Ectodermal cell (in vitro differentiated cells): ENCODE data around the gene FBXW4.

ENCODE experiments used
- H3K27ac ChIP-seq: 2 replicates; pipeline ENCODE4 v1.7.0; 2013; ENCODE audit warnings: mild to moderate bottlenecking, low read depth, low read length; ENCODE audit not compliant: insufficient read depth, poor library complexity, severe bottlenecking
- H3K27me3 ChIP-seq: 2 replicates; pipeline ENCODE4 v1.7.0; 2013; ENCODE audit warnings: mild to moderate bottlenecking, low read length; ENCODE audit not compliant: insufficient read depth, control insufficient read depth, poor library complexity, severe bottlenecking
- H3K36me3 ChIP-seq: one replicate; pipeline ENCODE4 v1.7.0; 2013; ENCODE audit warnings: low read length; ENCODE audit not compliant: control insufficient read depth, insufficient read depth
- H3K4me1 ChIP-seq: one replicate; pipeline ENCODE4 v1.7.0; 2013; ENCODE audit warnings: low read length; ENCODE audit not compliant: control insufficient read depth, insufficient read depth
- H3K4me3 ChIP-seq: 2 replicates; pipeline ENCODE4 v1.7.0; 2013; ENCODE audit warnings: low read depth, low read length, control low read depth; ENCODE audit not compliant: insufficient read depth
- H3K9me3 ChIP-seq: 2 replicates; pipeline ENCODE4 v1.7.0; 2013; ENCODE audit warnings: mild to moderate bottlenecking, low read length, moderate library complexity; ENCODE audit not compliant: control insufficient read depth
- WGBS, 2 experiments: methylation state at CpG; one replicate each; pipeline ENCODE4 v1.1.7; 2013; ENCODE audit warnings: missing lambda C conversion rate in 2 of 2; 5-methylcytosine and 5-hydroxymethylcytosine counted together

The FBXW4 gene

DNA sequence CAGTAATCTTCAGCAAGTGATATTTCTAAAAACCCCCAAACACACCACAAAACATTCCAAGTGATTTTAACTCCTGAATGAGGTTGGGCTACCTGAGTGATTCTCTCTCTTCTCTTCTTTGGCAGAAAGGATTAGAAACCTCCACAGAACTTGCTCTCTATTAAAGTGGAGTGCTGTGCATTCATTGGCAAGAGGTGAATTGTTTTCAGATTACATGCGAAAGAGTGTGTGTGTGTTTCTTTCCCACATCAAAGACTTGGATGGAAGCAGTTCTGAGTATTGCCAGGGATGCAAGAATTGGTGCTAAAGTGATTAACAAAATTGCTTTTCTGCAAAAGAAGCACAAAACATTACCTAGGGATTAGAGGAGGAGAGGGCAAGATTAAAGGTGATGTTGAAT is 13.1 kb upstream of the FBXW4 start:
- H3K36me3 ChIP-seq = no peaks in the 10 kb centered on the region
- WGBS, 2 experiments = 68 to 80% methylated on average over 1 of the region's 1 CpG
- H3K9me3 ChIP-seq = no peaks in the 10 kb centered on the region
- H3K4me3 ChIP-seq = no peak overlapping the region
- peaks cover 4% of the 10 kb centered on the region for H3K4me1 ChIP-seq
- peaks cover 4% of the 10 kb centered on the region for H3K27me3 ChIP-seq
- no peak overlapping the region for H3K27ac ChIP-seq

GRCh38 chr10:101704331-101704730 is 9.4 kb upstream of the FBXW4 start:
- peaks cover 4% of the 10 kb centered on the region for H3K27me3 ChIP-seq
- no peak overlapping the region for H3K27ac ChIP-seq
- H3K36me3 ChIP-seq = no peaks in the 10 kb centered on the region
- no peak overlapping the region for H3K4me3 ChIP-seq
- no peaks in the 10 kb centered on the region for H3K9me3 ChIP-seq
- no peaks in the 10 kb centered on the region for H3K4me1 ChIP-seq
- 84 to 95% methylated on average over 2 of the region's 2 CpGs for WGBS, 2 experiments

DNA sequence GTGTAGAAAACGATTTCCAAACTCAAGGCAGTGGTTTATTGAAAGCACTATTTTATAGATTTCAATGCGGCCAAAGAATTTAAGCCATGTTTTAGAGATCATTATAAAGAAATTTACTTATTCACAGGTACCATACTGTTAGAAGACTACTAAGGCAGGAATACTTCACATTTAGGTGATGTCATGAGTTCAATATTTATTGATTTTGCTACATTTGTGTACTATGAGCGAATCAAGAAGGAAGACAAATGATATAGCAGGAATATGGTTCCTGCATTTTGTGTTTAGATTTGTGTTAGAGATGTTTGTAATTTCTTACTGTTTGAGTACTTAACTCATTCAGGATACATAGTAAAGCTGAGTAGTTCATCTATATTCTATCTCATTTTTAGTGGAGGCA is 1.7 kb upstream of the FBXW4 start:
- Histone ChIP-seq H3K9me3 (no peaks in the 10 kb centered on the region), H3K27ac (no peak overlapping the region), H3K4me1 (peaks cover 5% of the 10 kb centered on the region), H3K27me3 (no peaks in the 10 kb centered on the region), H3K4me3 (no peak overlapping the region), H3K36me3 (no peaks in the 10 kb centered on the region)
- 92 to 100% methylated on average over 2 to 3 of the region's 3 CpGs for WGBS, 2 experiments

GRCh38 chr10:101695404-101695890 is 477 bp upstream of the FBXW4 start:
- H3K9me3 ChIP-seq = no peaks in the 10 kb centered on the region
- no peaks in the 10 kb centered on the region for H3K36me3 ChIP-seq
- peak overlapping the region; percentile 67 for H3K4me3 ChIP-seq
- WGBS, 2 experiments = 80 to 82% methylated on average over 10 of the region's 10 CpGs
- no peak overlapping the region for H3K27ac ChIP-seq
- H3K4me1 ChIP-seq = peaks cover 5% of the 10 kb centered on the region
- no peaks in the 10 kb centered on the region for H3K27me3 ChIP-seq

DNA sequence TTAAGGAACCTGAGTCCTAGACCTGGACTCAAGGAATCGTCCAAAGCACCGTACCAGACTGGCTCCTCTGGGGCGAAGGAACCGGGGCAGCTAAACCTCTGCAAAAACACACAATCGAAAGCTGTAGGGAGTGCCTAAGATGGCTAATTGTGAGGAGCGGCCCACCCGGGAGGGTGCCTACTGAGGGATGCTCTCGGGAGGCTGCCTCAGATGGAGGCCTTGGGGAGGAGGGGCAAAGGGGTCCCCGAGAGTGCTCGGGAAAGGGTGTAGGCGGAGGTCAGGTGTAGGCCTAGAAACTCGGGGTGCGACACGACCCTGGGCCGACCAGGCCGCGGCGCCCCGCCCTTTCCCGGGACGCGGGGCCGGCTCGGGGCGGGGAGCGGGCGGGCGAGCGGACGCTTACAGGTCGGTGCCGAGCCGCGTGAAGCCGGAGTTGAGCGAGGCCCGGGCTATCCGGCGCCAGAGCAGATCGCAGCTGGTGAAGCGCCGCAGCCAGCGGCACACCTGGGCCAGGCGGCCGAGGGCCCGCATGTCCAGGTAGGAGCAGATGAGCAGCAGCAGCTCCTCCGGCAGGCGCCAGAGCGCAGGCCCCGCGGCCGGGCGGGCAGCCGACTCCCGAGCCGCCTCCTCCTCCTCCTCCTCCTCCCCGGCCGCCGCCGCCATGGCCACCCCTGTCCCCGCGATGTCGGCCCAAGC is 844 bp downstream of the FBXW4 start:
- Histone ChIP-seq H3K27ac (peak overlapping the region; percentile 64), H3K36me3 (no peaks in the 10 kb centered on the region), H3K27me3 (no peaks in the 10 kb centered on the region), H3K4me1 (peaks cover 5% of the 10 kb centered on the region), H3K4me3 (peak overlapping the region; percentile 67), H3K9me3 (no peaks in the 10 kb centered on the region)
- 0% methylated on average over 63 of the region's 63 CpGs for WGBS, 2 experiments

DNA sequence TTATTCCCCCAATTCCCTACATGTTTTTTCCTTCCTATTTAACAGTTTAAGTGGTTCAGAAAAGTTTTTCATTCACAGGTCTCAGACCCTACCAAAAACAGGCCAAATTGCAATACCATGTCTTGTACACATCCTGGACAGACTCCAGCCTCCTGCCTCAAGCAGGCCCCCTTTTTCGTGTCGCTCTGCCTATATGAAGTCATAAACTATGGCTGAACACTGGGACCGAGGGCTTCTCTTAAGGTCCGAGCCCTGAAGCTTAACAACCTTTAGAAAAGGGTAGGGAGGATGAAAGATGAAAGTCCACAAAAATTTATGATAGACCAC is 1.4 kb downstream of the FBXW4 start:
- Histone ChIP-seq H3K27me3 (no peaks in the 10 kb centered on the region), H3K27ac (no peak overlapping the region), H3K4me3 (peak overlapping the region; percentile 67), H3K4me1 (peaks cover 5% of the 10 kb centered on the region), H3K36me3 (no peaks in the 10 kb centered on the region), H3K9me3 (no peaks in the 10 kb centered on the region)
- WGBS, 2 experiments = 22 to 32% methylated on average over 4 of the region's 4 CpGs

DNA sequence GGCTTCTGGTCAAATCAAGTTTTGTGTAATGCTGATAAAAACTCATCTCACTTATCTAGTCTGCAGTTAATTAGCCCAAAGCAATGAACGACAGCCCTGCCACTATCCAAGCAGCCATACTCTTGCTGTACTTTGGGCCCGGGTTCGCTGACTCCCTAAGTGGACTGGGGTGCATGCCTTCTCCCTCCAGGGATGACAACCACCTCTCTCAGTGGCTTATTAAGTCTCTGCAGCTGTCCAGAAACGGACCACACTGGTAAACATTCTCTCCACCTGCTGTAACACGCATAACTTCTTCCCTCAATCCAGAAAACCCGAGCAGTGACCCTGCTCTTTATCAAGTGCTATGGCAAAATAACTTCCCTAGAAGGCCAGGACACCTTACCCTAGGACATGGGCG is 3.9 kb downstream of the FBXW4 start:
- H3K27me3 ChIP-seq = peaks cover 19% of the 10 kb centered on the region
- WGBS, 2 experiments = 92% methylated on average over 7 of the region's 7 CpGs
- H3K4me1 ChIP-seq = peaks cover 5% of the 10 kb centered on the region
- no peaks in the 10 kb centered on the region for H3K9me3 ChIP-seq
- no peak overlapping the region for H3K4me3 ChIP-seq
- H3K27ac ChIP-seq = no peak overlapping the region
- no peaks in the 10 kb centered on the region for H3K36me3 ChIP-seq

DNA sequence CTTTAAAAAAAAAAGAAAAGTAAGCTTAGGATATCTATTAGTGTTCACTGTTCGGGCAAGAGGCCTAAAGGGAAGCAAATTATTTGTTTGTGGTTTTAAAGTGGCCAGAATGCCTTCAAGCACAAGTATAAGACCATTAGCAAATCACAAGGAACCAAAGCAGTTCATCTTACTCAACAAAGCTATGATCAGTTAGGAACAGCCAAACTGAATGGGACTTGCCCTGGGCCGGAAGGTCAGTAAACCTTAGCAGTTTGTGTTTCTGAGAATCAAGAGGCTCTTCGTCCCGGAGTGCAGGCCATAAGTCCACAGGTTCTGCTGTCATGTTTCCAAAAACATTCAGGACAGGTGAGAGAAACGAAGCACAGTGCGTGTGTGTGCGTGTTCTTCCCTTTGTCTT is 4.5 kb downstream of the FBXW4 start:
- H3K27ac ChIP-seq = no peak overlapping the region
- WGBS, 2 experiments = 91 to 93% methylated on average over 7 of the region's 7 CpGs
- H3K4me1 ChIP-seq = peaks cover 3% of the 10 kb centered on the region
- H3K36me3 ChIP-seq = no peaks in the 10 kb centered on the region
- peaks cover 24% of the 10 kb centered on the region for H3K27me3 ChIP-seq
- H3K4me3 ChIP-seq = no peak overlapping the region
- no peaks in the 10 kb centered on the region for H3K9me3 ChIP-seq

GRCh38 chr10:101687071-101687658 is 7.8 kb downstream of the FBXW4 start:
- H3K27me3 ChIP-seq = peaks cover 24% of the 10 kb centered on the region
- no peaks in the 10 kb centered on the region for H3K9me3 ChIP-seq
- H3K27ac ChIP-seq = no peak overlapping the region
- no peaks in the 10 kb centered on the region for H3K36me3 ChIP-seq
- no peak overlapping the region for H3K4me3 ChIP-seq
- no peaks in the 10 kb centered on the region for H3K4me1 ChIP-seq
- 93 to 94% methylated on average over 3 of the region's 3 CpGs for WGBS, 2 experiments

DNA sequence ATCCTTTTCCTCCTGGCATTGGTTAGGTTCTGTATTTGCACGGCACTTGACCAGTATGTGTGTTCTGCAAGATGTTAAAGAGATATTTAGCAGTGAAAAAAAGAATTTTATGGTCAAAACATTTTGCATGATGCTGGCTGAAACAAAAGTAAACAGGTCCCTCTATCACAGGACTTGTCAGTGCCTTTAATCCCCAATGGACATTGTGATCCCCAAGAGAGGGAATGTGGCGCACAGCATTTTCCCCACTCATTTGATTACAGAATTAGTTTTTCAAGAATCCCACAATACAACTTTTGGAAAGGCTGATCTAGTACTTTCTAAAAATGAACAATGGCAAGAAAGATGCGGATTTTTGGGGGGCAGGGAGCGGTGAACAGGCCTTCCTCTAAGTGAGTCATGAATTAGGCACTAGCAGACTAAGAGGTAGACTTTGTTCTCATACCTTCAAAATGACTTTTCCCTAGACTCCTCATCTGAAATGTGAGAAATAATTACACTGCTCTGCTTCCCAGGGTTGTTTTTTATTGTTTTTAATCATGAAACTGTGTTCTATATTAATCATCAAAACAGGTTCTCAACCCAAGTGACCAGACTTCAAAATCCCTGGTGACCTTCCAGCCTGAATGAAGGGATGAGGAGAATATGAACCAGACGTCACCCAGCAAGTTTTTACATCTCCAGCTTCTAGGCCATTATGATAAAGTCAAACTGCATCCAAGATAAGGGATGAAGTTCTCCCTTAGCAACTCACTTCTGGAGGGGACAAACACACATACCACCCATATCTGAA is 8.6 kb downstream of the FBXW4 start:
- Histone ChIP-seq H3K4me1 (no peaks in the 10 kb centered on the region), H3K36me3 (no peaks in the 10 kb centered on the region), H3K4me3 (no peak overlapping the region), H3K27me3 (peaks cover 24% of the 10 kb centered on the region), H3K27ac (no peak overlapping the region), H3K9me3 (no peaks in the 10 kb centered on the region)
- 94 to 96% methylated on average over 5 of the region's 5 CpGs for WGBS, 2 experiments
